BJ (cell line): Measurements from ENCODE around the gene AZU1. TPM values are rescaled to one million over a fixed set of nuclear protein-coding genes. Genes with fewer than 3 reads are reported as not detected.

ENCODE experiments used
- CTCF ChIA-PET: fragments of 350-600 bp; formaldehyde crosslinking; extraction: SDS; loops from one replicate; lab custom pipeline; 2021; ENCODE audit warnings: antibody characterized with exemption, inconsistent platforms; lab: Yijun Ruan, JAX
- POLR2A ChIA-PET: fragments of 300-600 bp; sonication (Branson Sonifier 250); formaldehyde crosslinking; extraction: SDS; loops from one replicate; lab custom pipeline; 2021; ENCODE audit warnings: antibody characterized with exemption; lab: Charles Lee
- DNase-seq: peaks from one replicate; pipeline ENCODE4 v3.0.0-alpha.2; 2011; ENCODE audit warnings: low read depth
- H3K27me3 ChIP-seq: 2 replicates; pipeline ENCODE4 v1.6.0; 2011; ENCODE audit warnings: low read length; ENCODE audit not compliant: control insufficient read depth, insufficient read depth
- H3K36me3 ChIP-seq: 2 replicates; pipeline ENCODE4 v1.5.1; 2011; ENCODE audit warnings: low read length; ENCODE audit not compliant: control insufficient read depth, insufficient read depth
- H3K4me3 ChIP-seq: 2 replicates; pipeline ENCODE4 v1.5.1; 2011; ENCODE audit warnings: low read depth, mild to moderate bottlenecking, control low read depth, low read length
- polyA plus RNA-seq: library from polyadenylated mRNA; depleted of rRNA; stranded (reverse); fragments of >200 nt; gene quantifications from 2 replicates; pipeline ENCODE4 v1.2.3, GENCODE V29; 2011
- TF ChIP-seq, protein P1 (sequence below): IDR thresholded peaks from 2 replicates; pipeline ENCODE4 v1.5.1; 2011; ENCODE audit warnings: low read depth, mild to moderate bottlenecking, control low read depth, inconsistent platforms, low read length, moderate library complexity; ENCODE audit not compliant: insufficient read depth

AZU1 gene
- polyA plus RNA-seq, 1 experiment = 0.07 TPM

GRCh38 chr19:868458-869244 lies 41.0 kb downstream of the AZU1 start:
- Histone ChIP-seq H3K27me3 (no peaks in the 10 kb centered on the region), H3K4me3 (no peak overlapping the region), H3K36me3 (peaks cover 26% of the 10 kb centered on the region)
- POLR2A ChIA-PET = no interaction called here
- TF ChIP-seq, protein P1, sequence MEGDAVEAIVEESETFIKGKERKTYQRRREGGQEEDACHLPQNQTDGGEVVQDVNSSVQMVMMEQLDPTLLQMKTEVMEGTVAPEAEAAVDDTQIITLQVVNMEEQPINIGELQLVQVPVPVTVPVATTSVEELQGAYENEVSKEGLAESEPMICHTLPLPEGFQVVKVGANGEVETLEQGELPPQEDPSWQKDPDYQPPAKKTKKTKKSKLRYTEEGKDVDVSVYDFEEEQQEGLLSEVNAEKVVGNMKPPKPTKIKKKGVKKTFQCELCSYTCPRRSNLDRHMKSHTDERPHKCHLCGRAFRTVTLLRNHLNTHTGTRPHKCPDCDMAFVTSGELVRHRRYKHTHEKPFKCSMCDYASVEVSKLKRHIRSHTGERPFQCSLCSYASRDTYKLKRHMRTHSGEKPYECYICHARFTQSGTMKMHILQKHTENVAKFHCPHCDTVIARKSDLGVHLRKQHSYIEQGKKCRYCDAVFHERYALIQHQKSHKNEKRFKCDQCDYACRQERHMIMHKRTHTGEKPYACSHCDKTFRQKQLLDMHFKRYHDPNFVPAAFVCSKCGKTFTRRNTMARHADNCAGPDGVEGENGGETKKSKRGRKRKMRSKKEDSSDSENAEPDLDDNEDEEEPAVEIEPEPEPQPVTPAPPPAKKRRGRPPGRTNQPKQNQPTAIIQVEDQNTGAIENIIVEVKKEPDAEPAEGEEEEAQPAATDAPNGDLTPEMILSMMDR = no peak
- CTCF ChIA-PET = interaction anchor here (0.6 kb wide), 1 partner anchor 90 kb away, joined by 3 read pairs; no protein-coding TSS in a partner anchor
- DNase-seq = no peak

DNA sequence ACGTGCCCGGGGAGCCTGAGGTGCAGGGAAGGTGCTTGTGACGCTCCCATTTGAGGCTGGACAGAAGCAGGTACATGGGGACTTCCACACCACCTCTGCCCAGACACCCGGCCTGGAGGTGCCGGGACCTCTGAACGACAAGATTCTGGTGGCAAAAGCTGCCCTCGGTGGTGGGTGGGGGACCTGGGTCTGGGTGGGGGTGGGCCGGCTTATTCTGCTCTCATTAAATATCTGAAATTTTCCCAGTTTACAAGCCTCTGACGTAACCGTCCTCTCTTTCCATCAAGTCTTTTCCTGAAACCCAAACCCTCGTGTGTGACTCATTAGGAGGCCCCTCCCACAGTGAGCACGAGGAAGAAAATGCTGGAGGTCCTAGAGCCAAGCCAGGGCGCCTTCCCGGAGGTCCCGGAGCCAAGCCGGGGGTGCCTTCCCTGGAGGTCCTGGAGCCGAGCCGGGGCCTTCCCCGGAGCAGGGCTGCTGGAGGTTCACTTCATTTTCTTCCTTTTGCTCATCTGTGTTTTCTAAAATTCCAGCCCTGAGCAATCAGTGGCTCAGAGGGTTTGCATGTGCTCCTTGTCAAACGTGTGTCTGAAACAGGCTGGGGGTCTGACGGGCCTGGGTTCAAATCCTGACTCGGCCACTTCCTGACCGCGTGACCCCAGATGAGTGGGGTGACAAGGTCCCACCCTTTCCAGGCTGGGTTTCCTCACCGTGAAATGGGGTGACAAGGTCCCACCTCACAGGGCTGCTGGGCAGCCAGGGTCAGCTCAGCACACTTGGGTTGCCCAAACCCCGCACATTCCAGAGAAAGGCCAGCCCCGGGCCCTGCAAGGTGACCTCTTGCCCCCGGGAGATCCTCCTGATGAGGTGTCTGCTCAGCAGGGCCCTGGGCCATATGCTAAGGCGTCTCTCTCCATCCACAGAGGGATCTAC lies 41.9 kb downstream of the AZU1 start:
- ChIA-PET CTCF (interaction anchor here (0.6 kb wide), 1 partner anchor 91 kb away, joined by 3 read pairs; no protein-coding TSS in a partner anchor), POLR2A (interaction anchor here (0.7 kb wide), 1 partner anchor 70 kb away, joined by 4 read pairs; no protein-coding TSS in a partner anchor)

DNA sequence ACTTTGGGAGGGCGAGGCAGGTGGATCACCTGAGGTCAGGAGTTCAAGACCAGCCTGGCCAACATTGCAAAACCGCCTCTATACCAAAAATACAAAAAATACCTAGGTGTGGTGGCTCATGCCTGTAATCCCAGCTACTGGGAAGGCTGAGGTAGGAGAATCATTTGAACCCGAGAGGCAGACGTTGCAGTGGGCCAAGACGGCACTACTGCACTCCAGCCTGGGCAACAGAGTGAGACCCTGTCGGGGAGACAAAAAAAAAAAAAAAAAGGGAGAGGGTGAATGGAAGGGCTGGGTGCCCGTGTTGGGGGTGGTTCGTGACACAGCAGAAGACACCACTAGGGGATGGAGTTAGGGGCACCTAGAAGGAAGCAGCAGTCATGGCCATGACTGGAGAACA lies 42.7 kb downstream of the AZU1 start:
- H3K27me3 ChIP-seq = no peaks in the 10 kb centered on the region
- ChIA-PET CTCF (no interaction called here), POLR2A (no interaction called here)
- peaks cover 26% of the 10 kb centered on the region for H3K36me3 ChIP-seq
- TF ChIP-seq, protein P1 = no peak
- no peak for DNase-seq
- no peak overlapping the region for H3K4me3 ChIP-seq

More for the DNA sequence above, 41.9 kb downstream of the AZU1 start:
- Histone ChIP-seq H3K4me3 (no peak overlapping the region), H3K36me3 (peaks cover 26% of the 10 kb centered on the region), H3K27me3 (no peaks in the 10 kb centered on the region)
- peak; percentile 80 for DNase-seq
- TF ChIP-seq, protein P1 = no peak

DNA sequence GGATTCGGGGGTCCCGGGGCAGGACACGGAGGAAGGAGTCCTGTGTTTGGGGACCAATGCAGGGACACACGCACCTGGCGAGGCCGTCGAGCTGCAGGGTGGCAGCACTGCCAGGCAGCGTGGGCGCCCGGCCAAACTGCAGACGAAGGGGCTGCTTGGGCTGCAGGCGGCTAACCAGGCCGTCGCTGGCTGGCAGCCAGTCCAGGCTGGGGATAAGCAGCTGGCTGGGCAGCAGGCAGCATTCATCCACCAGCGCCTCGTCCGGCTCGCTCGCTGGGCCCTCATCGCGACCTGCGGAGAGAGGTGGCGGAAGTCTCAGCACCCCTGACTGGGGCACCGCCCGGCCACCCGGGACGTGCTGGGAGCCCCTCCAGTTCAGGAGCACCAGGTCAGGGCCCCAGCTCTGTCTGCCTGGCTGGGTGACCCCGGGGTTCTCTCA lies 43.3 kb downstream of the AZU1 start:
- POLR2A ChIA-PET = no interaction called here
- no peak overlapping the region for H3K4me3 ChIP-seq

More for the DNA sequence above, 43.3 kb downstream of the AZU1 start:
- DNase-seq = no peak
- TF ChIP-seq, protein P1 = no peak
- CTCF ChIA-PET = no interaction called here
- Histone ChIP-seq H3K36me3 (peaks cover 28% of the 10 kb centered on the region), H3K27me3 (no peaks in the 10 kb centered on the region)
